GM10266 (cell line): Measurements from ENCODE around the gene PRSS16.
"Not testable (repeated sequence)": the region's sequence is repeated elsewhere in the genome, so short reads cannot be mapped to it uniquely, and the experiment has no call there.

ENCODE experiments used
- DNase-seq: peaks from one replicate; pipeline ENCODE4 v3.0.0; 2012; ENCODE audit errors: extremely low spot score
- CTCF ChIP-seq: IDR thresholded peaks from 2 replicates; pipeline ENCODE4 v1.5.1; 2012; ENCODE audit warnings: mild to moderate bottlenecking, low read depth; ENCODE audit not compliant: control insufficient read depth, insufficient read depth; ENCODE audit errors: missing control alignments

The PRSS16 gene

DNA sequence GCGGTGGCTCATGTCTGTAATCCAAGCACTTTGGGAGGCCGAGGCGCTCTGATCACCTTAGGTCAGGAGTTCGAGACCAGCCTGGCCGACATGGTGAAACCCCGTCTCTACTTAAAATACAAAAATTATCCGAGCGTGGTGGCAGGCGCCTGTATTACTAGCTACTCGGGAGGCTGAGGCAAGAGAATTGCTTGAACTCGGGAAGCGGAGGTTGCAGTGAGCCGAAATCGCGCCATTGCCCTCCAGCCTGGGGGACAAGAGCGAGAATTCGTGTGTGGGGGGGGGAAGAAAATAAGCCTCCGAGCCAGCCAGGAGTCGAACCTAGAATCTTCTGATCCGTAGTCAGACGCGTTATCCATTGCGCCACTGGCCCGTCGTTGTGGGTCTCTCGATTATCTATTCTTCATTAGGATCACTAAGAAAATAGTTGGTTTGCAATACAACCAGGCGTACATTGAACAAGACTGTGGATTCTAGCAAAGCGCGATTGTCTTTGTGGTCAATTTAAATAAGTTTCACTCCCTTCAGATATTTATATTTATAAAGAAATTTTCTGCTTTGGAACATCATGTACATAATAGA lies 33.9 kb upstream of the PRSS16 start:
- no peak for TF ChIP-seq CTCF
- peak; percentile 47 for DNase-seq

DNA sequence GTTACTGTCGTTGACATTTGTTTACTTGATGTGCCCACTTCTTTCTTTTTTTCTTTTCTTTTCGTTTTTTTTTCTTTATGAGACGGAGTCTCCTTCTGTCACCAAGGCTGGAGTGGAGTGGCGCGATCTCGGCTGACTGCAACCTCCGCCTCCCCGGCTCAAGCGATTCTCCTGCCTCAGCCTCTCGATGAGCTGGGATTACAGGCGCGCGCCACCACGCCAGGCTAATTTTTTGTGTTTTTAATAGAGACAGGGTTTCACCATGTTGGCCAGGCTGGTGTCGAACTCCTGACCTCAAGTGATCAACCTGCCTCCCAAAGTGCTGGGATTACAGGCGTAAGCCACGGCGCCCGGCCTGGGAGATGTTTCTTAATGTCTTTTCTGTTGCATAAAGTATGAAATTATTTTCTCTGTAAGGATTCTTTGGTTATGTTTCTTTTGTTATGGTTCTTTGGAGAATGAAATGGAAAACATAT lies 33.3 kb upstream of the PRSS16 start:
- DNase-seq, result no peak
- no peak for TF ChIP-seq CTCF

DNA sequence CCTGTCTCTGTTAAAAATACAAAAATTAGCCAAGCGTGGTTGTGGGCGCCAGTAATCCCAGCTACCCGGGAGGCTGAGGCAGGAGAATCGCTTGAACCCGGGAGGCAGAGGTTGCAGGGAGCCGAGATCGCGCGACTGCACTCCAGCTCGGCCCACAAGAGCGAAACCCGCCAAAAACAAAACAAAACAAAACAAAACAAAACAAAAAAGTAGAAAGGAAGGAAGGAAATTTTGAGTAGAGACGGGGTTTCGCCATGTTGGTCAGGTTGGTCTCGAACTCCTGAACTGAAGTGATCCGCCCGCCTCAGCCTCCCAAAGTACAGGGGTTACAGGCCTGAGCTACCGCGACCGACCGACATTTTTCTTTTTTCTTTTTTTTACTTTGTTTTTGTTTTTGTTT lies 30.6 kb upstream of the PRSS16 start:
- no peak for TF ChIP-seq CTCF
- DNase-seq, result no peak

GRCh38 chr6:27222971-27223370 lies 24.5 kb upstream of the PRSS16 start:
- DNase-seq, result not testable (repeated sequence)

- no peak for DNase-seq
- no peak for TF ChIP-seq CTCF
Observed at GRCh38 chr6:27224729-27225128, 22.8 kb upstream of the PRSS16 start.

GRCh38 chr6:27228963-27229477 lies 18.5 kb upstream of the PRSS16 start:
- TF ChIP-seq CTCF, result no peak
- DNase-seq, result no peak

- TF ChIP-seq CTCF, result no peak
Observed at GRCh38 chr6:27230758-27231111, 16.8 kb upstream of the PRSS16 start.

GRCh38 chr6:27234576-27234975 lies 12.9 kb upstream of the PRSS16 start:
- no peak for DNase-seq
- no peak for TF ChIP-seq CTCF

More at GRCh38 chr6:27230758-27231111, 16.8 kb upstream of the PRSS16 start:
- no peak for DNase-seq
